Activated naive CD8-positive, alpha-beta T cell treated with anti-CD3 and anti-CD28 coated beads, Interleukin-2, amount 50 U/mL, for 16 hours (primary cell): ENCODE results near the gene NPIPB8.
"Not testable (repeated sequence)": the region's sequence is repeated elsewhere in the genome, so short reads cannot be mapped to it uniquely, and the experiment has no call there.

Source experiments
- DNase-seq: peaks from one replicate; pipeline ENCODE4 v3.0.0-alpha.2; 2020; ENCODE audit warnings: low read depth, low spot score

Gene NPIPB8

GRCh38 chr16:28606291-28607115 is 31.4 kb upstream of the NPIPB8 start:
- no peak for DNase-seq

DNA sequence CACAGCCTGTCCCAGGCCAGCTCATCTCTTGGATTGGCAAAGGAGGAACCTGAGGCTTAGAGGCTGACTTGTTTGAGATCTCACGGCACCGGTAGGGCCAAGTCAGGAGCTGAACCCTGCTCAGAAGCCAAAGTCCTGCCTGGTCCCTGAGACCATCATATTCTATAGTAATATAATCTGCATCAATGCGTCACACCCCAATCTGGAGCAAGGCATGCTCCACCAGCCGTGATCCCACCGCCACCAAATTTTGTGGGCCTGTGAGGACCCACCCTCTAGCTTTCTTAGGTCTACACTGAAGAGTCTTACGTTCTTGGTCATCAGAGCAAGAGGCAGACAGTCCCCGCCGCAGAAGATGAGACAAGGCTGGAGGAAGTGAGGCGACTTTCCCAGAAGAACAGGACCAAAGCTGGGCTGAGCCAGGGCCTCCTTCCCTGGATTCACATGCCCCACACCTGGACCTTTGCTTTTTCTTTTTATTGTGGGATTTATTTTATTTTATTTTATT is 30.7 kb upstream of the NPIPB8 start:
- DNase-seq: no peak

- not testable (repeated sequence) for DNase-seq
Measured at GRCh38 chr16:28607681-28608495, 30.0 kb upstream of the NPIPB8 start.

DNA sequence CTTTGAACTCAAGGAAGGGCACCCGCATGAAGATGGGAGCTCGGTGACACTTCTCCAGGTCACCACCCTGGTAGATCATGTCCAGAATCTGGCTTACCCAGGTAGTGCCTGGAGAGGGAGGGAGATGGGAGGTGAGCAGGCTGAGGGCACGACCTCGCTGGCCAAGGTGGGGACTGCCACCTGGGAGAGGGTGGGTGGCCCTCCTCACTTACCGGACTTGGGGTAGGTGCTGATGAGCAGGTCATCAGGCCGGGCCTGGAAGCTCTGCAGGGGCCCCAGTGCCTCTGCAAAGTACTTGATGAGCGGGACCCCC is 29.4 kb upstream of the NPIPB8 start:
- DNase-seq: not testable (repeated sequence)

DNA sequence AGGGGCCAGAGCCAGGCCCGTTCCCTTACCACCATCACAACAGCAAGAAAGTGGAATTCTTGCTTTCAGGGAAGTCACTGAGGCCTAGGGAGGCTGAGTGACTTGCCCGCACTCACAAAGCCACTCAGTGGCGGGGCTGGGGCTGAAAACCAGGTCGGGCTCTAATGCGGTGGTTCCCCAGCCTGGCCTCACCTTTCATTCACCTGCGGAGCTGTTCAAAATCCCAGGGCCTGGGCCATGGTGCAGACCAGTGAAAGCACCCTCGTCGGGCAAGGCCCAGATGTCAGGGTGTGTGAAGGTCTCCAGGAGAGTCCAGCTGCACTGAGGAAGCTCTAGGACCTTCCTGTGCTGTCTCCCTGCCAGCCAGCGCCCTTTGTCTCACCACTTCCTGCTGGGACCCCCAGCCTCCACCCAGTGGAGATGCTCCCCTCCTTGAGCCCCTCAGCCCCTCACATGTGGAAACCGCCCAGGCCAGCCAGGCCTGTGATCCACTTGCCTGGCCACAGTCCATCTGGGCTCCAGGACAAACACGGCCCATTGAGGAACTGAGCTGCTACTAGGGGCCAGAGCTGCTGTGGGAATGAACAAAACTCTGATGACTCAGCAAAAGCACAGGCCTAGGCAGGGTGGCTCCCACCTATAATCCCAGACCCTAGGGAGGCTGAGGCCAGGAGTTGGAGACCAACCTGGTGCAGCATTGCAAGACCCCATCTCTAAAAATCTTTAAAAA is 28.8 kb upstream of the NPIPB8 start:
- DNase-seq: not testable (repeated sequence)

- no peak for DNase-seq
Measured at GRCh38 chr16:28609631-28610594, 28.0 kb upstream of the NPIPB8 start, which contains the start of gene SULT1A1. Gene SULT1A1 (minus strand): TSS chr16:28610044. CDS start chr16:28608855, 1,189 bp downstream.

DNA sequence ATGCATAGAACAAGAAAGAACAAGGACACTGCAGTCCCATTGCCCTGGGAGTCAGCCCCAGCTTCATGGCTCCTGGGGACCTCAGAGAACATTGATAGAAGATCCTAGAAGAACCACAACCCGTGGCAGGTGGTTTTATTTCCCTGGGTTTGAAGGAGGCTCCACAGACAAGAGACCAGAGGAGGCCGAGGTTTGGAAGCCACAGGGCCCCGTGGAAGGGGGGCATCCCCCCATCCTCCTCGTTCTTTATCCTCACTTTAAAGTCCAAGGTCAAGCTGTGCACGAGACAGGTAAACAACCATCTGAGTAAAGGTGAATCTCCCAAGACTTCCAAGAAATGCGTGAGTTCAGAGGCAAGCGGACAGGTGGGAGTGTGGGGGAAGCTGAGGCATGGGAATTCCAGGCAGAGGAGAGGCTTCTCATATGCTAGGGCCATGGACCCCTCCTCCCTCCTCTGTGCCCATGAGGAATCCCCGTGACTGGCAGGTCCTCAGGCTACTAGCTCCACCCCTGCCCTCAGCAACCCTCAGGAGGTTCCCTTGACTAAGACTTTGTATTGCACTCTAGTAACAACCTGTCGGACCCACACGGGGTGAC is 27.2 kb upstream of the NPIPB8 start:
- no peak for DNase-seq

DNA sequence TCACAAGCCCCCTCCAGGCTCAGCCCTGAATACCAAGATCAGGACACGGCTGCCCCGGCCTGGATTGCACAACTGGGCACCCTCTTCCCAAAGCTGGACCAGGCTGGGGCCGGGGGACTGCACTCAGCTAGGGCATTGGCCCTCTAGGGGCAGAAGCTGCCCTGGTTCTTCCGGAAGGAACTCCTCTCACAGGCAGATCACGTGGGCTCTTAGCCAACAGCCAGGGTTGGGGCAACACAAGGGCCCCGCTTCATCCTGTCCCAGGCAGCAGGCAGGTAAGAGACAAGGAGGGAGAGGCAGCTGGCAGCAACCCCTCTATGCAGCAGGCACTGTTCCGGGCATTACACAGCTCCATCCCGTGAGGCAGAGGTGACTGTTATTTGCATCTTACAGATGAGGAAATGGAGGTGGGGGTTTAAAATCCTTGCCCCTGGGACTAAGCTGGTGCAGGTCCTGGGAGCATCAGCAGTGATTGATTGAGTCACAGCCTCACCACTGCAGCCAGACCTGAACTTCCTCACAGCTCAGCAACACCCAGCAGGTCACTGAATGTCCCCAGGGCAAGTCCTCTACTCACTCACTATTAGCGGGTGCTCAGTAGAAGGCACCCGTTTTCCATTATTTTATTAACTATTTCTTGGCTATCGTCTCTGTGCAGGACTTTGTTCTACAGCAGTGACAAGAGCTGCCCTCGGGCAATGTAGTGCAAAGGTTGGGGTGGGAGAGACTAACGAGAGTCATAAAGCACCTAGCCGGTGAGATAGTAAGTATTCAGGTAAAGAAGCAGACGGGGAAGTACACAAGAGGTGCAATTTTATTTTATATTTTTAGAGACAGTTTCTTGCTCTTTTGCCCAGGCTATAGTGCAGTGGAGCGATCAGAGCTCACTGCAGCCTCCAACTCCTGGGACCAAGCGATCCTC is 25.2 kb upstream of the NPIPB8 start:
- DNase-seq: not testable (repeated sequence)

DNA sequence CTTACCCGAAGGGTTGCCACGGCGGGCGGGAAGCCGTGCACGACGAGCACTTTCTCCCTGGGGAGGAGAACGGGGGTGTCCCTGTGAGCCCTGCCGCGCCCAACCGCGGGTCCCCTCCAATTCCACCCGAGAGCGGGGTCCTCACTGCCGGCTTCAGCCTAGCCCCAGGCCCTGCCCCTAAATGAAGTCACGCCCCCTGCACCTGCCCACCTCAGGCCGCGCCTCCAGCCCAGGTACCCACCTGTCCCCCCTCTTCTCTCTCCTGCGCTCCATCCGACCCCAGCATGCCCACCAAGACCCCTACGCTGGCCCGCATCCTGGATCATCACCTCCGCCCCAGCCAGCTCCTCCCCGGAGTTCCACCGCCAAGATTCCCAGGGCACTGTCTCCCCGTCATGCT is 24.0 kb upstream of the NPIPB8 start:
- DNase-seq: not testable (repeated sequence)

GRCh38 chr16:28614561-28614960 is 23.3 kb upstream of the NPIPB8 start:
- DNase-seq: not testable (repeated sequence)

DNA sequence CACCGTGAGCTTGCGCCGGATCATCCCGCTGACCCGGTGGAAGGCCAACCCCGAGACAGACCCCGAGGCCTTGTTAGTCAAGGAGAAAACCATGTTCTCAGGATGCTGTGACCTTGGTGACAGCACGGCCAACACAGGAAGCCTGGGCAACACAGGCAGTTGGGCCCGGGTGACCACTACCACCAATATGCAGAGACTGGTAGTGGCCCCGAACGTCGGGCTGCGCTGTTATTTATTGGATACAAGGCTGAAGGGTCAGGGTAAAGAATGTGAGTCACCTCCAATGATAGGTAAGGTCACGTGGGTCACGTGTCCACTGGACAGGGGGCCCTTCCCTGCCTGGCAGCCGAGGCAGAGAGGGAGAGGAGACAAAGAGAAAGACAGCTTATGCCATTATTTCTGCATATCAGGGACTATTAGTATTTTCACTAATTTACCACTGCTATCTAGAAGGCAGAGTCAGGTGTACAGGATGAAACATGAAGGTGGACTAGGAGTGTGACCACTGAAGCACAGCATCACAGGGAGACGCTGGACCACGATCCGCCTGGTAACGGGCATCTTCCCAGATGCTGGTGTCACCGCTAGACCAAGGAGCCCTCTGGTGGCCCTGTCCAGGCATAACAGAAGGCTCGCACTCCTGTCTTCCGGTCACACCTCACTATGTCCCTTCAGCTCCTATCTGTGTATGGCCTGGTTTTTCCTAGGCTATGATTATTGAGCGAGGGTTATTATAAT is 22.2 kb upstream of the NPIPB8 start:
- DNase-seq: not testable (repeated sequence)

DNA sequence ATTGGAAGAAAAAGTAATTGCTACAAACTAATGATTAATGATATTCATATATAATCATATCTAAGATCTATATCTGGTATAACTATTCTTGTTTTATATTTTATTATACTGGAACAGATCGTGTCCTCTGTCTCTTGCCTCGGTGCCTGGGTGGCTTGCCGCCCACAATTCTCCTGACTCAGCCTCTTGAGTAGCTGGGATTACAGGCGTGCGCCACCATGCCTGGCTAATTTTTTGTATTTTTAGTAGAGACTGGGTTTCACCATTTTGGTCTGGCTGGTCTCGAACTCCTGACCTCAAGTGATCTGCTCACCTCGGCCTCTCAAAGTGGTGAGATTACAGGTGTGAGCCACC is 21.7 kb upstream of the NPIPB8 start:
- DNase-seq: not testable (repeated sequence)

DNA sequence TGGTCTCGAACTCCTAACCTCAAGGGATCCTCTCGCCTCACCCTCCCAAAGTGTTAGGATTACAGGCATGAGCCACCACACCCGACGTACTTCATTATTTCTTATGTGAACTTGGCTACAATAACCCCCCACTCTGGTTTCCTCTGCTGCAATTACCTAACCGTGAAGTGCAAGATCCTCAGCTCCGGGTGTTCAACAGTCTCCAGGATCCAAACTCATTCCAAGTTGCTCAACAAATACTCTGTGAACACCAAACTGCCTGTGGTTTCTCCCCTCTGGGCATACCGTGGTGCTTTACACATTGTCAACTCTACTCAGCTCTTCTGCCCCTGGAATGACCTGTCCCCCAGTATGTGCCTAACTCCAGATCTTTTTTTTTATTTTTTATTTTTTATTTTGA is 21.2 kb upstream of the NPIPB8 start:
- DNase-seq: no peak

DNA sequence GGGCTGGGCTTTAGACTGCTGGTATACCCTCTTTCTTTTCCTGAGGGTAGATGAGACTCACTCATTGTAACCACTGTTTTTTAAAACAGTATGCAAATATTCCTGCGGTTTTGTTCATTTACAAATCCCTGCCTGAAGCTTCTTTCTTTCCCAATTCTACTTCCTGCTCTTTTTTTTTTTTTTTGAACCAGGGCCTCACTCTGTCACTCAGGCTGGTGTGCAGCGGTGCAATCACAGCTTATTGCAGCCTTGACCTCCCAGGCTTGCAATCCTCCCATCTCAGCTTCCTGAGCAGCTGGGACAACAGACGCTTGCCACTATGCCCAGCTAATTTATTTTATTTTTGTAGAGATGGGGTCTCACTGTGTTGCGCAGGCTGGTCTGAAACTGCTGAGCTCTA is 20.0 kb upstream of the NPIPB8 start:
- DNase-seq: no peak

DNA sequence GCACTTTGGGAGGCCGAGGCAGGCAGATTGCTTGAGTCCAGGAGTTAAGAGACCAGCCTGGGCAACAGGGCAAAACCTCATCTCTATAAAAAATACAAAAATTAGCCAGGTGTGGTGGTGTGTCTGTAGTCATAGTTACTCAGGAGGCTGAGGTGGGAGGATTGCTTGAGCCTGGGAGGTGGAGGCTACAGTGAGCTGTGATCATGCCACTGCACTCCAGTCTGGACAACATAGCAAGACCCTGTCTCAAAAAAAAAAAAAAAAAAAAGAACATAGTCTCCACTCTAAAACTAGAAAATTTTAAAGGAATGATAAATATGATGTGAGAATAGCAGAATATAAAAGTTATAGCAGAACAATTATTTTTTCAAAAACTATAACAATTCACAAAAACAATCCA is 17.5 kb upstream of the NPIPB8 start:
- DNase-seq: not testable (repeated sequence)

DNA sequence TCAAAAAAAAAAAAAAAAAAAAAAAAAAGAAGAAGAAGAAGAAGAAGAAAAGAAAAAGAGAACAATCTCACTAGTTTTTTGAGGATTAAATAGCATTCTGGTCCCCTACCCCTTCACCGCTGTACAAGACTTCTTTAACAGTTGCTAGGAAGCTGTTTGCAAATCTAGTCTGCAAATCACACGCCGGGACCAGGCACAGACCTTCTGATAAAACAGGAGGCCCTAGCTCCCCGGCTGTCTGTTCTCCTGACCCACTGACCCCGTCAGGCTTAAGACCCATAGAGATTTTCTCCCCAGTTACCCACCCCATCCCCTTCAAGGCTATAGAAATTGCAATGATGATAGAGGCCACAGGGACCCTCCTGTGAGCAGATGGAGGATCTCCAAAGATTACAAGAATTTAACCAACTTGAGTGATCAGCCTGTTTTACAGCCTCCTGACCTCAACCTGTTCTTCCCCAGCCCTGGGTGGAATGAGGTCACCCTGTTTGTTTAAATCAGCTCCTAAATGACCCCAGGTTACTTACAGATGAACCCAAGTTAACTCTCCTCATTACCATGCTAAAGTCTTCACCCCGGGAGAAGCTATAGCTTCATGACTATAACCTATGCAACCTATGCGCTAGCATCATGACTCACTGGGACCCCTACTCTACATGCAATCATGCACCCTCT is 16.2 kb upstream of the NPIPB8 start:
- DNase-seq: no peak

- not testable (repeated sequence) for DNase-seq
Measured at GRCh38 chr16:28622532-28623171, 15.2 kb upstream of the NPIPB8 start.
